ENCODE measurements around the gene TSC2.

The TSC2 gene

GRCh38 chr16:2060346-2060745 is 12.6 kb downstream of the TSC2 start:
- H3K36me3 ChIP-seq (ENCODE audit: insufficient read depth, low read length) = peaks cover 28% of the 10 kb centered on the region
- TF ChIP-seq EZH2 (IDR thresholded peaks at IDR 0.05; ENCODE audit: borderline replicate concordance, low read length) = no peak
- no peak for TF ChIP-seq CTCF (IDR thresholded peaks at IDR 0.05; ENCODE audit: low read length)
- H4K20me1 ChIP-seq (ENCODE audit: insufficient read depth, low read length) = no peaks in the 10 kb centered on the region
- H3K4me3 ChIP-seq (ENCODE audit: low read depth, low read length, poor library complexity, severe bottlenecking) = no peak overlapping the region
- H3F3A ChIP-seq (ENCODE audit: insufficient read depth, low read length) = no peaks in the 10 kb centered on the region
- no peaks in the 10 kb centered on the region for H3K9me3 ChIP-seq (ENCODE audit: low read length)
- H3K4me1 ChIP-seq (ENCODE audit: insufficient read depth, low read length, severe bottlenecking) = peaks cover 16% of the 10 kb centered on the region
- no peak overlapping the region for H3K27ac ChIP-seq (ENCODE audit: low read depth, low read length, poor library complexity, severe bottlenecking)
- no peaks in the 10 kb centered on the region for H3K79me2 ChIP-seq (ENCODE audit: insufficient read depth, low read length)
- no peak overlapping the region for H2AFZ ChIP-seq (ENCODE audit: low read length)
- no peak overlapping the region for H3K4me2 ChIP-seq (ENCODE audit: low read length)
- H3K9ac ChIP-seq (ENCODE audit: low read length) = no peak overlapping the region
- no peaks in the 10 kb centered on the region for H3K27me3 ChIP-seq (ENCODE audit: insufficient read depth, low read length)
- no peaks in the 10 kb centered on the region for H3K9me2 ChIP-seq (ENCODE audit: low read depth, low read length)

- Histone ChIP-seq H3K27ac (ENCODE audit: low read depth, low read length, poor library complexity, severe bottlenecking) (no peak overlapping the region), H3K4me2 (ENCODE audit: low read length) (no peak overlapping the region), H3F3A (ENCODE audit: insufficient read depth, low read length) (no peaks in the 10 kb centered on the region), H3K9ac (ENCODE audit: low read length) (no peak overlapping the region), H2AFZ (ENCODE audit: low read length) (no peak overlapping the region), H3K27me3 (ENCODE audit: insufficient read depth, low read length) (no peaks in the 10 kb centered on the region), H3K9me2 (ENCODE audit: low read depth, low read length) (no peaks in the 10 kb centered on the region), H3K9me3 (ENCODE audit: low read length) (no peaks in the 10 kb centered on the region), H3K4me3 (ENCODE audit: low read depth, low read length, poor library complexity, severe bottlenecking) (no peak overlapping the region), H3K36me3 (ENCODE audit: insufficient read depth, low read length) (peaks cover 35% of the 10 kb centered on the region), H3K79me2 (ENCODE audit: insufficient read depth, low read length) (no peaks in the 10 kb centered on the region), H3K4me1 (ENCODE audit: insufficient read depth, low read length, severe bottlenecking) (peaks cover 11% of the 10 kb centered on the region), H4K20me1 (ENCODE audit: insufficient read depth, low read length) (no peaks in the 10 kb centered on the region)
- TF ChIP-seq CTCF (IDR thresholded peaks at IDR 0.05; ENCODE audit: low read length) (no peak), EZH2 (IDR thresholded peaks at IDR 0.05; ENCODE audit: borderline replicate concordance, low read length) (no peak)
These were observed 13.2 kb downstream of the TSC2 start for GRCh38 chr16:2061023-2061422.

- Histone ChIP-seq H3K9me2 (ENCODE audit: low read depth, low read length) (no peaks in the 10 kb centered on the region), H3K4me1 (ENCODE audit: insufficient read depth, low read length, severe bottlenecking) (peaks cover 9% of the 10 kb centered on the region), H3K27ac (ENCODE audit: low read depth, low read length, poor library complexity, severe bottlenecking) (no peak overlapping the region), H3K36me3 (ENCODE audit: insufficient read depth, low read length) (peaks cover 39% of the 10 kb centered on the region), H4K20me1 (ENCODE audit: insufficient read depth, low read length) (no peaks in the 10 kb centered on the region), H3K9ac (ENCODE audit: low read length) (no peak overlapping the region), H3K27me3 (ENCODE audit: insufficient read depth, low read length) (no peaks in the 10 kb centered on the region), H3K9me3 (ENCODE audit: low read length) (no peaks in the 10 kb centered on the region), H3K4me3 (ENCODE audit: low read depth, low read length, poor library complexity, severe bottlenecking) (no peak overlapping the region), H2AFZ (ENCODE audit: low read length) (no peak overlapping the region), H3F3A (ENCODE audit: insufficient read depth, low read length) (no peaks in the 10 kb centered on the region), H3K4me2 (ENCODE audit: low read length) (no peak overlapping the region), H3K79me2 (ENCODE audit: insufficient read depth, low read length) (no peaks in the 10 kb centered on the region)
- TF ChIP-seq EZH2 (IDR thresholded peaks at IDR 0.05; ENCODE audit: borderline replicate concordance, low read length) (no peak), CTCF (IDR thresholded peaks at IDR 0.05; ENCODE audit: low read length) (no peak)
These were observed 13.7 kb downstream of the TSC2 start for GRCh38 chr16:2061526-2061925.
